Skeletal muscle satellite cell (primary cell): ENCODE data around the gene SMIM33. TPM values are rescaled to one million over a fixed set of nuclear protein-coding genes. Genes with fewer than 3 reads are reported as not detected.
A peak's percentile ranks its signal among the peaks of the same experiment; 100 is the strongest.

Source experiments
- H3K27me3 ChIP-seq: 2 replicates; pipeline ENCODE4 v1.7.0; 2013; ENCODE audit warnings: low read length; ENCODE audit not compliant: control insufficient read depth, insufficient read depth
- H3K36me3 ChIP-seq: 2 replicates; pipeline ENCODE4 v1.7.0; 2013; ENCODE audit warnings: mild to moderate bottlenecking, control low read depth, low read length; ENCODE audit not compliant: insufficient read depth
- H3K4me1 ChIP-seq: 2 replicates; pipeline ENCODE4 v1.7.0; 2013; ENCODE audit warnings: low read length; ENCODE audit not compliant: control insufficient read depth, insufficient read depth
- H3K4me2 ChIP-seq: 2 replicates; pipeline ENCODE4 v1.7.0; 2013; ENCODE audit warnings: mild to moderate bottlenecking, low read length
- H3K4me3 ChIP-seq: 2 replicates; pipeline ENCODE4 v1.7.0; 2013; ENCODE audit warnings: low read length
- H3K9ac ChIP-seq: 2 replicates; pipeline ENCODE4 v1.7.0; 2013; ENCODE audit warnings: mild to moderate bottlenecking, low read depth, low read length, moderate library complexity
- H3K9me3 ChIP-seq: replicated peaks from 2 replicates; pipeline ENCODE4 v1.7.0; 2013; ENCODE audit warnings: mild to moderate bottlenecking, control low read depth, low read length
- small RNA-seq: library from RNA; depleted of rRNA; stranded (forward); fragments of <200 nt; gene quantifications from one replicate; pipeline ENCODE3, GENCODE V24; 2012

Gene SMIM33

DNA sequence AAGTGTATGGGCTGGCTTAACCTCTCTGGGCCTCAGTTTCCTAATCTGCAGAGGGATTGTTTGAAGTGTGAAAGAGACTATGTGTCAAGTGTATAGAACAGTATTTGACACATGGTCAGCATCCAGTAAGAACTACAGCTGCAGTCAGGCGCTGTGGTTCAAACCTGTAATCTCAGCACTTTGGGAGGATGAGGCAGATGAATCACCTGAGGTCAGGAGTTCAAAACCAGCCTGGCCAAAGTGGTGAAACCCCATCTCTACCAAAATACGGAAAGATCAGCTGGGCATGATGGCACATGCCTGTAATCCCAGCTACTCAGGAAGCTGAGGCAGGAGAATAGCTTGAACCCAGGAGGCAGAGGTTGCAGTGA, 43.7 kb downstream of the SMIM33 start:
- no peaks in the 10 kb centered on the region for H3K9me3 ChIP-seq
- H3K4me2 ChIP-seq = no peak overlapping the region
- no peaks in the 10 kb centered on the region for H3K27me3 ChIP-seq
- H3K9ac ChIP-seq = no peak overlapping the region
- H3K4me1 ChIP-seq = peaks cover 4% of the 10 kb centered on the region
- H3K36me3 ChIP-seq = no peaks in the 10 kb centered on the region
- H3K4me3 ChIP-seq = no peak overlapping the region

- H3K27me3 ChIP-seq = no peaks in the 10 kb centered on the region
- peak overlapping the region; percentile 99 for H3K4me2 ChIP-seq
- peak overlapping the region; percentile 80 for H3K4me3 ChIP-seq
- H3K9me3 ChIP-seq = no peaks in the 10 kb centered on the region
- H3K9ac ChIP-seq = peak overlapping the region; percentile 89
- H3K4me1 ChIP-seq = peaks cover 4% of the 10 kb centered on the region
- no peaks in the 10 kb centered on the region for H3K36me3 ChIP-seq
Measured at GRCh38 chr5:139517683-139518564, 47.1 kb downstream of the SMIM33 start.

Small RNA genes lying within 50 kb of the gene (small RNA-seq; reads per million reads assigned to genes)
- gene RNU5B-4P = not detected
